Measurements from ENCODE around the gene CAMK1D. TPM values are rescaled to one million over a fixed set of nuclear protein-coding genes. Genes with fewer than 3 reads are reported as not detected.
A peak's percentile ranks its signal among the peaks of the same experiment; 100 is the strongest.

The CAMK1D gene
- total RNA-seq, 2 experiments from 2014 or later, result 2.4 to 2.8 TPM

- no peaks in the 10 kb centered on the region for H3K9me3 Mint-ChIP-seq (ENCODE audit: low read depth)
- DNase-seq (no peak), ATAC-seq (no peak)
- H3K4me3 Mint-ChIP-seq, result no peak overlapping the region
- H3K27me3 Mint-ChIP-seq, result no peaks in the 10 kb centered on the region
- no peak overlapping the region for H3K27ac Mint-ChIP-seq
- CTCF ChIA-PET, result interaction anchor here (1.6 kb wide), 1 partner anchor 8 kb away, joined by 6 read pairs; no protein-coding TSS in a partner anchor
- H3K36me3 Mint-ChIP-seq, result no peaks in the 10 kb centered on the region
- no peaks in the 10 kb centered on the region for H3K4me1 Mint-ChIP-seq
These were observed 425.0 kb downstream of the CAMK1D start for GRCh38 chr10:12774204-12774894.

- Mint-ChIP-seq H3K27me3 (no peaks in the 10 kb centered on the region), H3K27ac (no peak overlapping the region), H3K36me3 (no peaks in the 10 kb centered on the region), H3K4me1 (peaks cover 9% of the 10 kb centered on the region), H3K4me3 (no peak overlapping the region), H3K9me3 (ENCODE audit: low read depth) (no peaks in the 10 kb centered on the region)
- CTCF ChIA-PET, result interaction anchor here (0.7 kb wide), 1 partner anchor 956 kb away, joined by 4 read pairs; no protein-coding TSS in a partner anchor
- DNase-seq, result no peak
- no peak for ATAC-seq
These were observed 428.7 kb downstream of the CAMK1D start for GRCh38 chr10:12777840-12778585.

- Mint-ChIP-seq H3K9me3 (ENCODE audit: low read depth) (no peaks in the 10 kb centered on the region), H3K36me3 (no peaks in the 10 kb centered on the region), H3K27ac (no peak overlapping the region), H3K4me3 (no peak overlapping the region), H3K4me1 (peaks cover 9% of the 10 kb centered on the region), H3K27me3 (no peaks in the 10 kb centered on the region)
- ATAC-seq (no peak), DNase-seq (no peak)
- CTCF ChIA-PET, result interaction anchor here (1.1 to 1.6 kb wide), 7 partner anchors 9 to 294 kb away, joined by 3 to 5 read pairs (median 4); no protein-coding TSS in a partner anchor
These were observed 431.6 kb downstream of the CAMK1D start for GRCh38 chr10:12780634-12781601.

- no peak overlapping the region for H3K4me3 Mint-ChIP-seq
- CTCF ChIA-PET, result interaction anchor here (1.0 to 2.4 kb wide), 15 partner anchors 8 to 293 kb away, joined by 3 to 15 read pairs (median 4); no protein-coding TSS in a partner anchor
- no peak for ATAC-seq
- no peaks in the 10 kb centered on the region for H3K9me3 Mint-ChIP-seq (ENCODE audit: low read depth)
- H3K27me3 Mint-ChIP-seq, result no peaks in the 10 kb centered on the region
- H3K27ac Mint-ChIP-seq, result no peak overlapping the region
- DNase-seq, result no peak
- H3K36me3 Mint-ChIP-seq, result no peaks in the 10 kb centered on the region
- peaks cover 9% of the 10 kb centered on the region for H3K4me1 Mint-ChIP-seq
These were observed 432.6 kb downstream of the CAMK1D start for GRCh38 chr10:12781976-12782375.

GRCh38 chr10:12782537-12782936, 433.2 kb downstream of the CAMK1D start:
- Mint-ChIP-seq H3K4me3 (no peak overlapping the region), H3K36me3 (no peaks in the 10 kb centered on the region), H3K4me1 (peaks cover 9% of the 10 kb centered on the region), H3K9me3 (ENCODE audit: low read depth) (no peaks in the 10 kb centered on the region), H3K27me3 (no peaks in the 10 kb centered on the region), H3K27ac (no peak overlapping the region)
- DNase-seq (peak; percentile 44), ATAC-seq (no peak)
- CTCF ChIA-PET, result interaction anchor here (0.6 to 2.4 kb wide), 15 partner anchors 8 to 293 kb away, joined by 3 to 15 read pairs (median 4); no protein-coding TSS in a partner anchor

GRCh38 chr10:12783293-12783692, 433.9 kb downstream of the CAMK1D start:
- ATAC-seq (no peak), DNase-seq (no peak)
- peaks cover 9% of the 10 kb centered on the region for H3K4me1 Mint-ChIP-seq
- H3K9me3 Mint-ChIP-seq (ENCODE audit: low read depth), result no peaks in the 10 kb centered on the region
- H3K4me3 Mint-ChIP-seq, result no peak overlapping the region
- no peak overlapping the region for H3K27ac Mint-ChIP-seq
- H3K27me3 Mint-ChIP-seq, result no peaks in the 10 kb centered on the region
- CTCF ChIA-PET, result interaction anchor here (2.0 to 2.4 kb wide), 3 partner anchors 24 to 119 kb away, joined by 8 to 15 read pairs (median 8); no protein-coding TSS in a partner anchor
- H3K36me3 Mint-ChIP-seq, result no peaks in the 10 kb centered on the region

GRCh38 chr10:12784646-12785045, 435.3 kb downstream of the CAMK1D start:
- Mint-ChIP-seq H3K9me3 (ENCODE audit: low read depth) (no peaks in the 10 kb centered on the region), H3K27ac (no peak overlapping the region), H3K4me3 (no peak overlapping the region), H3K27me3 (no peaks in the 10 kb centered on the region), H3K4me1 (peaks cover 9% of the 10 kb centered on the region), H3K36me3 (no peaks in the 10 kb centered on the region)
- CTCF ChIA-PET, result no interaction called here
- no peak for ATAC-seq
- no peak for DNase-seq

- H3K27me3 Mint-ChIP-seq, result no peaks in the 10 kb centered on the region
- no peaks in the 10 kb centered on the region for H3K9me3 Mint-ChIP-seq (ENCODE audit: low read depth)
- no peak for DNase-seq
- no peaks in the 10 kb centered on the region for H3K36me3 Mint-ChIP-seq
- peaks cover 9% of the 10 kb centered on the region for H3K4me1 Mint-ChIP-seq
- H3K4me3 Mint-ChIP-seq, result no peak overlapping the region
- CTCF ChIA-PET, result no interaction called here
- no peak overlapping the region for H3K27ac Mint-ChIP-seq
- ATAC-seq, result no peak
These were observed 436.1 kb downstream of the CAMK1D start for GRCh38 chr10:12785415-12785831.

- Mint-ChIP-seq H3K9me3 (ENCODE audit: low read depth) (no peaks in the 10 kb centered on the region), H3K36me3 (no peaks in the 10 kb centered on the region), H3K27me3 (no peaks in the 10 kb centered on the region), H3K4me3 (no peak overlapping the region), H3K27ac (no peak overlapping the region), H3K4me1 (peaks cover 4% of the 10 kb centered on the region)
- ATAC-seq, result no peak
- CTCF ChIA-PET, result no interaction called here
- DNase-seq, result no peak
These were observed 437.9 kb downstream of the CAMK1D start for GRCh38 chr10:12787297-12787696.

- CTCF ChIA-PET, result no interaction called here
- DNase-seq, result no peak
- Mint-ChIP-seq H3K4me1 (no peaks in the 10 kb centered on the region), H3K9me3 (ENCODE audit: low read depth) (no peaks in the 10 kb centered on the region), H3K27me3 (no peaks in the 10 kb centered on the region), H3K27ac (no peak overlapping the region), H3K4me3 (no peak overlapping the region), H3K36me3 (no peaks in the 10 kb centered on the region)
- ATAC-seq, result no peak
These were observed 438.9 kb downstream of the CAMK1D start for GRCh38 chr10:12788277-12788676.

GRCh38 chr10:12790270-12790669, 440.9 kb downstream of the CAMK1D start:
- Mint-ChIP-seq H3K27me3 (no peaks in the 10 kb centered on the region), H3K9me3 (ENCODE audit: low read depth) (no peaks in the 10 kb centered on the region), H3K4me1 (no peaks in the 10 kb centered on the region), H3K27ac (no peak overlapping the region), H3K4me3 (no peak overlapping the region), H3K36me3 (no peaks in the 10 kb centered on the region)
- no peak for ATAC-seq
- CTCF ChIA-PET, result no interaction called here
- no peak for DNase-seq

GRCh38 chr10:12791728-12792127, 442.4 kb downstream of the CAMK1D start:
- H3K27ac Mint-ChIP-seq, result no peak overlapping the region
- H3K4me3 Mint-ChIP-seq, result no peak overlapping the region
- no peaks in the 10 kb centered on the region for H3K36me3 Mint-ChIP-seq
- H3K9me3 Mint-ChIP-seq (ENCODE audit: low read depth), result no peaks in the 10 kb centered on the region
- ATAC-seq (no peak), DNase-seq (no peak)
- CTCF ChIA-PET, result no interaction called here
- H3K4me1 Mint-ChIP-seq, result no peaks in the 10 kb centered on the region
- H3K27me3 Mint-ChIP-seq, result no peaks in the 10 kb centered on the region
